ENCODE measurements around the gene GPR161. TPM values are rescaled to one million over a fixed set of nuclear protein-coding genes. Genes with fewer than 3 reads are reported as not detected.

The GPR161 gene
- 13.9 TPM in 2 replicates for total RNA-seq

DNA sequence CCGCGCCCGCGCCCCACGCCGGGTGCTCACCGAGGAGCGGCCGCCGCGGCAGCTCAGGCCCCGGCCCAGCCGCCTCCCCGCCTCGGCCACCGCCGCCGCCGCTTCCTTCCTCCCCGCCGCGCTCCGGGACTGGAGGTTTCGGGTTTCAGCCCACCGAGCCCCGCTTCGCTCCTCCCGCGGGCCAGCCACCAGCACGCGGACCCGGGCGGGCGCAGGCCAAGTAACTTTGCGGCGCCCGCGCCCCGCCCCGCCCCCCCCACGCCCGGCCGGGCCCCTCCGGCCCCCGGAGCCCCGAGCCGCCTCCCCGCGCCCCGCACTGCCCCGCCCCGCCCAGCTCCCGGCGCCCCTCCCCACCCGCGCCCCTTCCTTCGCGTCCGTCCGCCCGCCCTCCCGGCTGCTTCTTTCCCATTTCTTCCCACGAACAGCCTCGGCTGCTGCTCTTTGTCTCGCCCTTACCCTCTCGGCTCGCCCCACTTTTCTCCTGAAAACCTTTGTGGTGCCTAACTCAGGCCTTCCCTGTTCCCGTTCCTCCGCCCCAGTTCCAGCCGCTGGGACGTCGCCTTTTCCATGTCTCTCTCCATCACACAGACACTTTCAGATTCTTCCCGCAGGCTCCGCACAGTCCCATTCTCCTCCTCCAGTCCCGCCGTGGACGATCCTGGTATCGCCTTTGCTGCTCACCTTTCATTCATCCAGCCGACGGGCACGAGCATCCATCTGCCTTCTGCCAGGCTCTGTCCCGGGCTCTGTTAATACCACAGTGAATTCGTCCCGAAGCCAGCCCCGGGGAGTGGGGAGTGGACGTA is at the start of gene GPR161:
Gene GPR161 (minus strand): TSS at position 222 of the 806 bp plus-strand sequence. CDS start 32,080 bp downstream, outside the sequence.

GRCh38 chr1:168178638-168179437 is 42.1 kb upstream of the GPR161 start, which contains the start of gene TIPRL:
TSS of gene TIPRL (plus strand) at chr1:168178962. CDS start at chr1:168179078, 116 bp downstream.

Other genes starting within 250 kb of the GPR161 start
- gene ADCY10, start 222.8 kb downstream of the GPR161 start, total RNA-seq, result 0.11 and 0.26 TPM in 2 replicates
- 95.4 and 102 TPM in 2 replicates for gene DCAF6, start 200.2 kb downstream of the GPR161 start, total RNA-seq
- gene MPC2, start 199.9 kb downstream of the GPR161 start, total RNA-seq, result 49.9 and 68.3 TPM in 2 replicates
- gene TIPRL, start 42.0 kb upstream of the GPR161 start, total RNA-seq, result 35.8 and 38.9 TPM in 2 replicates
- gene SFT2D2, start 89.1 kb upstream of the GPR161 start, total RNA-seq, result 69.8 and 73.9 TPM in 2 replicates
- gene TBX19, start 143.9 kb upstream of the GPR161 start, total RNA-seq, result 1.4 and 1.6 TPM in 2 replicates